ENCODE results near the gene ACTRT2.

GRCh38 chr1:3021233-3021671, at the start of gene ACTRT2:
- TF ChIP-seq NRF1 (IDR thresholded peaks at IDR 0.05; ENCODE audit: low read depth, low read length) (no peak), CTCF (IDR thresholded peaks at IDR 0.05; ENCODE audit: control extremely low read depth in 1 of 3, insufficient read depth in 1 of 3, low read depth in 1 of 3, low read length in 3 of 3) (no peak), TAF1 (IDR thresholded peaks at IDR 0.05; ENCODE audit: low read depth, low read length) (no peak), EZH2 (IDR thresholded peaks at IDR 0.05; ENCODE audit: low read depth, low read length, severe bottlenecking) (no peak), JUND (IDR thresholded peaks at IDR 0.05; ENCODE audit: low read length) (no peak), EGR1 (IDR thresholded peaks at IDR 0.05; ENCODE audit: borderline replicate concordance, low read depth, low read length) (no peak)

Data from H1 (cell line).